Peyer's patch (tissue), 4 donors: Measurements from ENCODE around the gene IMMP2L.
"Not testable (repeated sequence)": the region's sequence is repeated elsewhere in the genome, so short reads cannot be mapped to it uniquely, and the experiment has no call there.

ENCODE experiments used
- CTCF ChIP-seq, 6 experiments: fragments of 450-650 bp in 4 of 6; fragments of 200-600 bp in 2 of 6; sonication (generic) in 1 of 6; IDR thresholded peaks; one replicate each; pipeline ENCODE4 v1.5.1; 2017 to 2019; ENCODE audit warnings: antibody characterized with exemption in 6 of 6, mild to moderate bottlenecking in 3 of 6, moderate library complexity in 1 of 6
- POLR2A ChIP-seq, 2 donors: fragments of 450-650 bp; IDR thresholded peaks; one replicate each; pipeline ENCODE4 v1.5.1; 2017; ENCODE audit warnings: antibody characterized with exemption in 2 of 2, mild to moderate bottlenecking in 2 of 2, moderate library complexity in 2 of 2

- not testable (repeated sequence) for TF ChIP-seq CTCF, POLR2A (IDR thresholded peaks at IDR 0.05)
Measured at GRCh38 chr7:111469894-111470293, 92.4 kb downstream of the IMMP2L start.
